ENCODE results near the gene PHF21B.
"Not testable (repeated sequence)": the region's sequence is repeated elsewhere in the genome, so short reads cannot be mapped to it uniquely, and the experiment has no call there.

PHF21B gene

GRCh38 chr22:45009606-45010531, at the start of gene PHF21B:
Gene PHF21B (minus strand): TSS chr22:45010005. CDS start chr22:45009549, 456 bp downstream.
- peak; percentile 46 for DNase-seq (ENCODE audit: low spot score)

GRCh38 chr22:45059296-45059695, 49.5 kb upstream of the PHF21B start:
- no peak for DNase-seq (ENCODE audit: low spot score)

- DNase-seq (ENCODE audit: low spot score), result no peak
Observed at GRCh38 chr22:45058622-45058912, 48.8 kb upstream of the PHF21B start.

DNA sequence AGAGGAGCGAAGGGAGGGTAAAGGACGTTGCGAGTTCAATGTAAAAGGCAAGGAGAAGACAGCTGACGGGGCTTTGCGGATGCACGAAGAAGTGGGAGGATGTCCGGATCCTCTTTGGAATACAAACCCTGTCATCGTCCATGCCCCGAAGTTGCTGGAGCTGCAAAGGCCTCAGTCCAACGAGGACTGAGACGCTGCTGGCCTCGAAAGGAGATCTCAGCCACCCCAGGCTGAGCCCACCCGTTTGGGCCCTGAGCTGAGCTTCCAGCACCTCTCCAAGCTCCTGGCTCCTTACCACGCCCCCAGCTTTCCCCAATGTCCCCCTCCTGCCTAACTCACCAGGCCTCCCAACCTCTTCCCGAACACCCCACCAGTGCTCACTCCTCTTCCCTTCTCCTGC, 46.1 kb upstream of the PHF21B start:
- DNase-seq (ENCODE audit: low spot score), result no peak

- no peak for DNase-seq (ENCODE audit: low spot score)
Observed at GRCh38 chr22:45053571-45053970, 43.8 kb upstream of the PHF21B start.

DNA sequence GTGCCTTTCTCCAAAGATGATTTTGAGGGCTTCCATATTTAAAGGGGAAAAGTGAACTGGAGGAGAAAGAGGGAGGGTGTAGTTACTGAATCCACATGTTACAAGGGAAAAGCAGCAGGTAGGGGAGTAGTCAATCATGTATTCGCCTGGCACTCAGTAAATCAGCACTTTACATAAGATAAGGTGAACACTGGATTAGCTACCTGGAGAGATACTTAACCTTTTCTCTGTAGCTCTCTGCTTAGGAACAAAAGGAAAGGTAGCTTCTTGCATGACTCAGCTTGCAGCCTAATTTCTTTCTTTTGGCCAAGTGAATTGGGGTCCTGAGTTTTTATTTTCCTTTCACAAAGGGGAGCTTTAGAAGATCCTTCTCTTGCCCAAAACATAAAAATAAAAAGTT, 43.3 kb upstream of the PHF21B start:
- DNase-seq (ENCODE audit: low spot score), result no peak

DNA sequence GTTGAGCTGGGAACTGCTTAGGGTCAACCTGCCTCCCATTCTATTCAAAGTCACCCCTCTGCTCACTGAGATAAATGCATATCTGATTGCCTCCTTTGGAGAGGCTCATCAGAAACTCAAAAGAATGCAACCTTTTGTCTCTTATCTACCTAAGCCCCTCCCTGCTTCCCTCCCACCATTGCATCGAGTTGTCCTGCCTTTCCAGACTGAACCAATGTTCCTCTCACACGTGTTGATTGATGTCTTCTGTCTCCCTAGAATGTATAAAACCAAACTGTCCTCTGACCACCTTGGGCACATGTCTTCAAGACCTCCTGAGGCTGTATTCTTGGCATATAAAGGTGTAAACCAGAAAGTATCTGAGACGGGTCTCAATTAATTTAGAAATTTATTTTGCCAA, 42.9 kb upstream of the PHF21B start:
- DNase-seq (ENCODE audit: low spot score), result not testable (repeated sequence)

DNA sequence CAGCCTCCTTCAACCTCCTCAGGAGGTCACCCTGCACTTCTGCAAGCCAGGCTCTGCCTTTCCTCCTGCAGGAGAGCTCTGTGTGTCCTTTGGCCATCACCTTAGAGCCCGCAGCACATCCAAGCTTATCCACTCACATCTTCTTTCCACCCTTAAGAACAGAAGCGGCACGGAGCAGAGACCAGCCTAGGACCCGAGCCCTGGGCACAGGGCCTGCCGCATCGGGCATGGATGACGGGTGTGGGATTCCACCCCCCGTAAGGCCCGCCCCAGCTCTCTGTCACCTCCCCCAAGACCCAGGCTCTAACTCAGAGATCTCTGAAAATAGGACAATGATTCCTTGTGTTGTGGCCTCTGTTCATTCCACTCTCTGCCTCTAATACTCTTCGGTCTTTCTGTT, 42.1 kb upstream of the PHF21B start:
- no peak for DNase-seq (ENCODE audit: low spot score)

DNA sequence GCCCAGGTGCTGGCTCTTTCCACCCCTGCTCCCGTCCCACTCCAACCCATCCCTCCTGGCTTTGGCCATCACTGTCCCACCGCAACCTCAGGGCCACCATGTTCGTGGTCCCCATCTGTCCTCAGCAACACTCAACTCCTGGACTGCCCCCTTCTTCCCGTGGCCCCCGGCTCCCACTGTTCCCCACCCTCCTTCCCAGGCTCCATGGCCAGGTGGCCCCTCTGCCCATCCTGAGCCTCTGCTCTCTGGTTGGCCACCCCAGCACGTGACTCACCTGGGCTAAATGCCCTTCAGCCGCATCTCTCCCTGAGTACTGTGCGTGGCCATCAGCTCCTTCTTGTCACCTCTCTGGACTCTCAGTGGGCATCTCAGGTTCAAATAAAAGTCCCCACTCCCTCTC, 41.6 kb upstream of the PHF21B start:
- no peak for DNase-seq (ENCODE audit: low spot score)

DNA sequence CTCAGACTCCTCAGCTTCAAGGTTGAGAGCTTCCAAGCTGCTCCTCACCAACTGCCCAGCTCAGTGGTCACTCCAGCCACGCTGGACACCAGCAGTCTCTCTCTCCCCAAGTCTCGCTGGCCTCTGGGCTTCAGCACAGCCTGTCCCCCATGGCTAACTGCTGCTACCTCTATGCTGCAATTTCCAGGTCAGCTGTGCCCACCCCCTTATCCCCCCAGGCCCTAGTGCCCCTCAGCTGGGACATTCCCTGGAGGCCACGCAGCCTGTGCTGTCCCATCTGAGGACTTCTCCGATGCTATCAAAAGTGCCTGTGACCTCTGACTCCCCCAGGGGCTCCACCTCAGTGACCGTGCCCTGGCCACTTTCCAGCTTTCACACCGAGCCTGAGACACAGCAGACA, 37.5 kb upstream of the PHF21B start:
- no peak for DNase-seq (ENCODE audit: low spot score)

GRCh38 chr22:45045208-45045607, 35.4 kb upstream of the PHF21B start:
- DNase-seq (ENCODE audit: low spot score), result no peak

GRCh38 chr22:45042263-45042662, 32.5 kb upstream of the PHF21B start:
- no peak for DNase-seq (ENCODE audit: low spot score)

- no peak for DNase-seq (ENCODE audit: low spot score)
Observed at GRCh38 chr22:45039133-45039532, 29.3 kb upstream of the PHF21B start.

DNA sequence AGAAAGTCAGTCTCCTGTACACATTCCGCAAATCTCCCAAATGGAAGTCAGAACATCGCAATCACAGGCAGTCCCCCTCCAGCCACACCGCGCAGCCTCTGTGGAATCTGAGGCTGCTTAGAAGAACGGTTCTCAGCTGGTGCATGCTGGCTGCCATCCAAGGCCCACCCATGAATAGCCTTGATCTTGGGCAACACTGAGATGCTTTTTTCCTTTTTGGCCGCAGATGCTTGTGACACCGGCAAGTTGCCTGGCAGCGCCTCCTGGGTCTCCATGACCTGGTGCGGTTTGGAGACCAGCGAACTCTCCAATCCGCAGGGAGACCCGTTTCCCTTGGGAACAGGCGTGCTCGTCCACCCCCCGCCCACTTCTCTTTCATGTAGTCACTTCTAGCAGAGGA, 26.3 kb upstream of the PHF21B start:
- peak; percentile 9 for DNase-seq (ENCODE audit: low spot score)

DNA sequence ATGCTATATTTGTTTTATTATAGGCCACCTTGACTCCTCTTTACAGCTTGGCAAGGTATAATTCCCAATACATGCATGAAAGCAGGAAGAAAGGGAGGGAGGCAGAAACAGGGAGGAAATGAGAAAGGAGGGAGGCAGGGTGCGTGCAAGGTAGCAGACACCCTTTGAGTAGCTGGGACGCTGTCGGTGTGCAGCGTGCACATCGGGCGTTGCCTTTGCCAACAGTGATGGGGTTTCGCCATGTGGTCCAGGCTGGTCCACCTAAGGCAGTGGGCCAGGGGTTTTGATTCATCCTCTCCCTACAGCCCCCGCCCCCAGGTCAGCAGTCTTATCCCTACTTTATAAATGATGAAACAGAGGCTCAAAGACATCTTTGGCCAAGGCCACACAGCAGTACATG, 25.0 kb upstream of the PHF21B start:
- DNase-seq (ENCODE audit: low spot score), result no peak

GRCh38 chr22:45034156-45034555, 24.4 kb upstream of the PHF21B start:
- no peak for DNase-seq (ENCODE audit: low spot score)

- DNase-seq (ENCODE audit: low spot score), result no peak
Observed at GRCh38 chr22:45033136-45033535, 23.3 kb upstream of the PHF21B start.

GRCh38 chr22:45031629-45032403, 22.0 kb upstream of the PHF21B start:
- no peak for DNase-seq (ENCODE audit: low spot score)

DNA sequence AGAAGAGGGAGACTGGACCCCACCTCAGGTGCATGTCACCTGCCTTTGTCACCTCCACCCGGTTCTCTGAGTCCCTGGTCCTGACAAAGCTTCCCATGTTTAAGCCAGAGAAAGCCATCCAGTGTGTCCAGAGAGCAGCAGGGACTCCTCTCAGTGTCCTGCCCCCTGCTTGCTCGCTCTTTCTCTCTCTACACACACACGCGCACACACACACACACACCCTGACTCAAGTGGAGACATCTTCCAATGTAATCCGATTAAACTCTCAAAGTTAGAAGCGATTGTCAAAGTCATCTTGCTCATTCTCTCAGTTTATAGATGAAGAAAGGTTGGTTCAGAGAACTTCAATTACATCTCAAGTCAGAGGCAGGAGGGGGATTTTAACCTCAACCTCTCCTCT, 19.7 kb upstream of the PHF21B start:
- no peak for DNase-seq (ENCODE audit: low spot score)

GRCh38 chr22:45026511-45026910, 16.7 kb upstream of the PHF21B start:
- DNase-seq (ENCODE audit: low spot score), result no peak

- DNase-seq (ENCODE audit: low spot score), result no peak
Observed at GRCh38 chr22:45023431-45023830, 13.6 kb upstream of the PHF21B start.

GRCh38 chr22:45019861-45020655, 10.3 kb upstream of the PHF21B start:
- DNase-seq (ENCODE audit: low spot score), result no peak

- DNase-seq (ENCODE audit: low spot score), result no peak
Observed at GRCh38 chr22:45014654-45015053, 4.8 kb upstream of the PHF21B start.
